HepG2 (cell line): ENCODE results near the gene SCAPER. TPM values are rescaled to one million over a fixed set of nuclear protein-coding genes. Genes with fewer than 3 reads are reported as not detected.

Experiments used
- ATAC-seq: fragments of 200-7000 bp; cut with Tn5 transposase; 3 replicates; pipeline ENCODE4 v1.9.1; 2020; ENCODE audit warnings: mild to moderate bottlenecking, moderate library complexity
- BruUV-seq: library from RNA; stranded (reverse); fragments of 400-500 nt; replicated peaks from 2 replicates; lab custom pipeline; 2021; lab: Mats Ljungman, UMichigan
- CTCF ChIA-PET: fragments of 300-600 bp; formaldehyde crosslinking; extraction: SDS; loops from one replicate; lab custom pipeline; 2021; ENCODE audit warnings: low total read pairs, inconsistent platforms, low intra/inter-chr PET ratio; lab: Yijun Ruan, JAX
- POLR2A ChIA-PET: fragments of 350-600 bp; sonication (Branson Sonifier 250); formaldehyde crosslinking; loops from one replicate; lab custom pipeline; 2020; ENCODE audit warnings: antibody characterized with exemption, inconsistent platforms; lab: Yijun Ruan, JAX
- DNase-seq: peaks from one replicate; pipeline ENCODE4 v3.0.0-alpha.2; 2015; ENCODE audit warnings: low spot score
- FAIRE-seq: peaks from 3 replicates; lab custom pipeline; 2011; peaks lifted over from hg19 to GRCh38; lab: Jason Lieb, UNC
- H2AFZ ChIP-seq: one replicate; pipeline ENCODE4 v1.6.1; 2011; ENCODE audit warnings: low read length, inconsistent platforms
- H3K27ac ChIP-seq: fragments of 300-600 bp; 3 replicates; pipeline ENCODE4 v1.8.0; 2011; ENCODE audit warnings: mixed run types, mild to moderate bottlenecking, mixed read lengths, low read length, inconsistent platforms; ENCODE audit not compliant: insufficient read depth; ENCODE audit errors: extremely low read length
- H3K27me3 ChIP-seq, 2 experiments: fragments of 200-600 bp in 1 of 2; 2 replicates in 1 of 2; 3 replicates in 1 of 2; pipeline versions ENCODE4 v1.6.0 to v1.8.0; 2011; ENCODE audit warnings: low read length in 2 of 2, mild to moderate bottlenecking in 2 of 2, moderate library complexity in 2 of 2, inconsistent platforms in 1 of 2; ENCODE audit not compliant: insufficient read depth in 2 of 2, control insufficient read depth in 1 of 2
- H3K36me3 ChIP-seq, 2 experiments: fragments of 200-600 bp in 1 of 2; replicated peaks in 1 of 2; 2 replicates in 1 of 2; 3 replicates in 1 of 2; pipeline versions ENCODE4 v1.5.1 to v1.8.0; 2011; ENCODE audit warnings: low read length in 2 of 2, inconsistent platforms in 1 of 2; ENCODE audit not compliant: insufficient read depth in 2 of 2, control insufficient read depth in 1 of 2
- H3K4me1 ChIP-seq: 2 replicates; pipeline ENCODE4 v1.5.1; 2012; ENCODE audit warnings: low read length, inconsistent platforms; ENCODE audit not compliant: insufficient read depth
- H3K4me2 ChIP-seq: 2 replicates; pipeline ENCODE4 v1.6.0; 2011; ENCODE audit warnings: low read depth, low read length, inconsistent platforms
- H3K4me3 ChIP-seq, 3 experiments: fragments of 200-600 bp in 1 of 3; sonication (generic), shearing (Covaris generic) in 1 of 3; replicated peaks in 1 of 3; 2 replicates each; pipeline ENCODE4 v1.5.1; 2011 to 2016; ENCODE audit warnings: low read length in 3 of 3, inconsistent platforms in 2 of 3, low read depth in 2 of 3, mild to moderate bottlenecking in 2 of 3, control low read depth in 1 of 3, mixed read lengths in 1 of 3; ENCODE audit not compliant: insufficient read depth in 1 of 3
- H3K79me2 ChIP-seq: one replicate; pipeline ENCODE4 v1.6.1; 2011; ENCODE audit warnings: low read length, inconsistent platforms; ENCODE audit not compliant: insufficient read depth
- H3K9ac ChIP-seq: 2 replicates; pipeline ENCODE4 v1.6.0; 2011; ENCODE audit warnings: mild to moderate bottlenecking, low read depth, low read length, inconsistent platforms; ENCODE audit not compliant: insufficient read depth
- H3K9me3 ChIP-seq: 2 replicates; pipeline ENCODE4 v1.5.1; 2012; ENCODE audit warnings: mild to moderate bottlenecking, low read length
- H4K20me1 ChIP-seq: 2 replicates; pipeline ENCODE4 v1.6.0; 2011; ENCODE audit warnings: inconsistent platforms, mild to moderate bottlenecking, low read length, moderate library complexity; ENCODE audit not compliant: insufficient read depth
- PRMT3 ChIP-seq: sonication (generic); formaldehyde crosslinking; IDR thresholded peaks from 2 replicates; pipeline ENCODE4 v1.8.1; 2022; ENCODE audit warnings: low read depth, mild to moderate bottlenecking, moderate library complexity, missing genetic modification reagents, borderline replicate concordance
- SMC3 ChIP-seq: IDR thresholded peaks from 2 replicates; pipeline ENCODE4 v1.6.1; 2011; ENCODE audit warnings: low read length, improper control_type of control experiment
- STAG1 ChIP-seq: sonication (generic); formaldehyde crosslinking; IDR thresholded peaks from 2 replicates; pipeline ENCODE4 v1.4.0; 2020; ENCODE audit warnings: missing genetic modification reagents
- SYNCRIP ChIP-seq: fragments of 200-400 bp; formaldehyde crosslinking; IDR thresholded peaks from 2 replicates; pipeline ENCODE4 v1.6.1; 2018; ENCODE audit warnings: mild to moderate bottlenecking, low read depth, low read length; ENCODE audit not compliant: insufficient read depth
- TAF1 ChIP-seq: sonication (generic); formaldehyde crosslinking; IDR thresholded peaks from 2 replicates; pipeline ENCODE4 v1.4.0; 2020; ENCODE audit warnings: missing genetic modification reagents
- YEATS4 ChIP-seq: sonication (generic); formaldehyde crosslinking; IDR thresholded peaks from 2 replicates; pipeline ENCODE4 v1.4.0; 2020; ENCODE audit warnings: missing genetic modification reagents, borderline replicate concordance
- ZSCAN25 ChIP-seq: sonication (generic); formaldehyde crosslinking; IDR thresholded peaks from 2 replicates; pipeline ENCODE4 v1.8.0; 2022; ENCODE audit warnings: mild to moderate bottlenecking, missing genetic modification reagents
- ZSCAN30 ChIP-seq: sonication (generic); formaldehyde crosslinking; IDR thresholded peaks from 2 replicates; pipeline ENCODE4 v1.5.0; 2020; ENCODE audit warnings: mild to moderate bottlenecking, missing genetic modification reagents
- ZZZ3 ChIP-seq: sonication (generic); formaldehyde crosslinking; IDR thresholded peaks from 2 replicates; pipeline ENCODE4 v1.4.0; 2020; ENCODE audit warnings: missing genetic modification reagents, mild to moderate bottlenecking, borderline replicate concordance
- in situ Hi-C: cut with HindIII; loops from 2 replicates; pipeline ENCODE4 v1.10.0; 2017; ENCODE audit warnings: low pct_unique_long_range_greater_than_20kb; ENCODE audit not compliant: extremely low pct_ligation_motif_present
- intact Hi-C: fragments of 100-400 bp; cut with micrococcal nuclease; formaldehyde crosslinking; loops from one replicate; pipeline ENCODE4 v1.10.0; 2022; ENCODE audit not compliant: unreplicated experiment
- polyA plus RNA-seq, 8 experiments: library from polyadenylated mRNA; depleted of rRNA in 3 of 8; stranded (reverse) in 7 of 8; unstranded in 1 of 8; fragments of >200 nt; fragmentation: Illumina TruSeq in 4 of 8; extraction: Trizol in 4 of 8; gene quantifications; 2 replicates each; pipeline versions ENCODE4 v1.2.1 to v1.2.3, GENCODE V29; 2011 to 2016; ENCODE audit warnings: low read depth in 4 of 8, missing spikeins in 1 of 8, mixed read lengths in 1 of 8; ENCODE audit not compliant: insufficient read depth in 1 of 8
- total RNA-seq, 5 experiments: library from RNA; depleted of rRNA; stranded (reverse); fragments of >200 nt; fragmentation: Illumina TruSeq; extraction: Trizol; gene quantifications; 2 replicates each; pipeline ENCODE4 v1.2.3, GENCODE V29; 2016; ENCODE audit warnings: low read depth in 1 of 5
- TF ChIP-seq, protein P1 (sequence below): sonication (generic); formaldehyde crosslinking; IDR thresholded peaks from 2 replicates; pipeline ENCODE4 v1.4.0; 2020; ENCODE audit warnings: mild to moderate bottlenecking, missing genetic modification reagents, borderline replicate concordance
- TF ChIP-seq, protein P2 (sequence below): sonication (generic); formaldehyde crosslinking; IDR thresholded peaks from 2 replicates; pipeline ENCODE4 v1.5.0; 2020; ENCODE audit warnings: mild to moderate bottlenecking, missing genetic modification reagents, moderate library complexity
- TF ChIP-seq, protein P3 (sequence below): sonication (generic); formaldehyde crosslinking; IDR thresholded peaks from 2 replicates; pipeline ENCODE4 v1.4.0; 2020; ENCODE audit warnings: mild to moderate bottlenecking, missing genetic modification reagents
- TF ChIP-seq, protein P4 (sequence below): sonication (generic); formaldehyde crosslinking; IDR thresholded peaks from 2 replicates; pipeline ENCODE4 v1.4.0; 2020; ENCODE audit warnings: missing genetic modification reagents

SCAPER gene
- total and polyA plus RNA-seq, 2 of the 13 experiments (the other 11 are each of a cell fraction or from before 2014, with no cell fraction given) = 4.3 to 10.5 TPM

DNA sequence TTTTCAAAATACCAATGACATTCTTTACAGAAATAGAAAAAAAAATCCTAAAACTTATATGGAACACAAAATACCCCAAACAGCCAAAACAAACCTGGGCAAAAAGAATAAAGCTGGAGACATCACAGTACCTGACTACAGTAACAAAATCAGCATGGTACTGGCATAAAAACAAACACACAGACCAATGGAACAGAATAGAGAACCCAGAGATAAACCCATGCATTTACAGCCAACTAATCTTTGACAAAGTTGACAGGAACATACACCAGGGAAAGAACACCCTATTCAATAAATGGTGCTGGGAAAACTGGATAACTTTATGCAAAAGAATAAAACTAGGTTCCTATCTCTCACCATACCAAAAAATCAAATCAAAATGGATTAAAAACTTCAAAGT lies 36.4 kb downstream of the SCAPER start (continued):
- TF ChIP-seq, protein P1, sequence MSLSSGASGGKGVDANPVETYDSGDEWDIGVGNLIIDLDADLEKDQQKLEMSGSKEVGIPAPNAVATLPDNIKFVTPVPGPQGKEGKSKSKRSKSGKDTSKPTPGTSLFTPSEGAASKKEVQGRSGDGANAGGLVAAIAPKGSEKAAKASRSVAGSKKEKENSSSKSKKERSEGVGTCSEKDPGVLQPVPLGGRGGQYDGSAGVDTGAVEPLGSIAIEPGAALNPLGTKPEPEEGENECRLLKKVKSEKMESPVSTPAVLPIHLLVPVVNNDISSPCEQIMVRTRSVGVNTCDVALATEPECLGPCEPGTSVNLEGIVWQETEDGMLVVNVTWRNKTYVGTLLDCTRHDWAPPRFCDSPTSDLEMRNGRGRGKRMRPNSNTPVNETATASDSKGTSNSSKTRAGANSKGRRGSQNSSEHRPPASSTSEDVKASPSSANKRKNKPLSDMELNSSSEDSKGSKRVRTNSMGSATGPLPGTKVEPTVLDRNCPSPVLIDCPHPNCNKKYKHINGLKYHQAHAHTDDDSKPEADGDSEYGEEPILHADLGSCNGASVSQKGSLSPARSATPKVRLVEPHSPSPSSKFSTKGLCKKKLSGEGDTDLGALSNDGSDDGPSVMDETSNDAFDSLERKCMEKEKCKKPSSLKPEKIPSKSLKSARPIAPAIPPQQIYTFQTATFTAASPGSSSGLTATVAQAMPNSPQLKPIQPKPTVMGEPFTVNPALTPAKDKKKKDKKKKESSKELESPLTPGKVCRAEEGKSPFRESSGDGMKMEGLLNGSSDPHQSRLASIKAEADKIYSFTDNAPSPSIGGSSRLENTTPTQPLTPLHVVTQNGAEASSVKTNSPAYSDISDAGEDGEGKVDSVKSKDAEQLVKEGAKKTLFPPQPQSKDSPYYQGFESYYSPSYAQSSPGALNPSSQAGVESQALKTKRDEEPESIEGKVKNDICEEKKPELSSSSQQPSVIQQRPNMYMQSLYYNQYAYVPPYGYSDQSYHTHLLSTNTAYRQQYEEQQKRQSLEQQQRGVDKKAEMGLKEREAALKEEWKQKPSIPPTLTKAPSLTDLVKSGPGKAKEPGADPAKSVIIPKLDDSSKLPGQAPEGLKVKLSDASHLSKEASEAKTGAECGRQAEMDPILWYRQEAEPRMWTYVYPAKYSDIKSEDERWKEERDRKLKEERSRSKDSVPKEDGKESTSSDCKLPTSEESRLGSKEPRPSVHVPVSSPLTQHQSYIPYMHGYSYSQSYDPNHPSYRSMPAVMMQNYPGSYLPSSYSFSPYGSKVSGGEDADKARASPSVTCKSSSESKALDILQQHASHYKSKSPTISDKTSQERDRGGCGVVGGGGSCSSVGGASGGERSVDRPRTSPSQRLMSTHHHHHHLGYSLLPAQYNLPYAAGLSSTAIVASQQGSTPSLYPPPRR (CRISPR knock-in tag) = no peak
- TF ChIP-seq ZSCAN30 (CRISPR knock-in tag) = no peak

DNA sequence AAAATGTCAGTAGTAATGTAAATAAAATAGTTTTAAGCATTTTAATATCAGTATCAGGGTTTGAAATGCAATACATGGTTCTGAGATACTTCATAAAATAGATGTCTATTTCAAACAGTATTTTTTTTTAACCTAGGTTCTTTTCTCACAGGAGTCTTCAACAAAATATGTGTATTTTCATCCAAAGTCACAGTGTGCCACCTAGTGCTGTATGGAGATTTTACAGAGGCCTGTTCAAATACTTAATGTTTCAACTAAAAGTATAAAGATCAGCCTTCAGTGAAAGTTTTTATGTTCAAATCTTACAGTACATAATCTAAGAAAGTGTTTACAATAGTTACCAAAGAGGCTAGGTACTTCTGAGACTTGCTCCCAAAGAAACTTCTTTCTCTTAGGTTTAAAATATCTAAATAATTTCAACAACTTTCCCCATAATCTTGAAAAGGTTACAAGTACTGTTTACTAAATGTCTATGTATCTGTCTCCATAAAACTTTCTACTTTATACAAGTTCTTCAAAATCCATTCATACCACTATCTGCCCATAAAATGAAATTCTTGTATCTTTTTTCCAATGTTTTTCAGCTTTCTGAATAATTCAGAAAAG lies 38.3 kb downstream of the SCAPER start:
- no peak overlapping the region for H3K4me2 ChIP-seq
- CTCF ChIA-PET = interaction anchor here (1.2 kb wide), 1 partner anchor 719 kb away, joined by 5 read pairs; no protein-coding TSS in a partner anchor
- no peaks in the 10 kb centered on the region for H3K36me3 ChIP-seq
- no peaks in the 10 kb centered on the region for H3K79me2 ChIP-seq
- no TSS peak for BruUV-seq
- 0 out of 2 replicates have a peak, but pooled peaks cover 3% of the 10 kb centered on the region for H4K20me1 ChIP-seq
- H3K27ac ChIP-seq = no peak overlapping the region
- no peaks in the 10 kb centered on the region for H3K4me1 ChIP-seq
- in situ Hi-C loops = loop anchor here (10.0 kb wide), 1 partner anchor 672 kb away; no protein-coding TSS in a partner anchor
- H3K9ac ChIP-seq = no peak overlapping the region
- no peaks in the 10 kb centered on the region for H3K9me3 ChIP-seq
- H3K4me3 ChIP-seq = no peak overlapping the region
- no peaks in the 10 kb centered on the region for H3K27me3 ChIP-seq
- no peak for ATAC-seq
- FAIRE-seq = no peak
- intact Hi-C loops = loop anchor here (1.0 to 10.0 kb wide), 3 partner anchors 242 to 677 kb away; partner anchors contain the start of gene ISL2
- H2AFZ ChIP-seq = no peak overlapping the region
- peak; percentile 34 for DNase-seq
- POLR2A ChIA-PET = no interaction called here
- TF ChIP-seq ZZZ3 (CRISPR knock-in tag) = no peak
- TF ChIP-seq, protein P2, sequence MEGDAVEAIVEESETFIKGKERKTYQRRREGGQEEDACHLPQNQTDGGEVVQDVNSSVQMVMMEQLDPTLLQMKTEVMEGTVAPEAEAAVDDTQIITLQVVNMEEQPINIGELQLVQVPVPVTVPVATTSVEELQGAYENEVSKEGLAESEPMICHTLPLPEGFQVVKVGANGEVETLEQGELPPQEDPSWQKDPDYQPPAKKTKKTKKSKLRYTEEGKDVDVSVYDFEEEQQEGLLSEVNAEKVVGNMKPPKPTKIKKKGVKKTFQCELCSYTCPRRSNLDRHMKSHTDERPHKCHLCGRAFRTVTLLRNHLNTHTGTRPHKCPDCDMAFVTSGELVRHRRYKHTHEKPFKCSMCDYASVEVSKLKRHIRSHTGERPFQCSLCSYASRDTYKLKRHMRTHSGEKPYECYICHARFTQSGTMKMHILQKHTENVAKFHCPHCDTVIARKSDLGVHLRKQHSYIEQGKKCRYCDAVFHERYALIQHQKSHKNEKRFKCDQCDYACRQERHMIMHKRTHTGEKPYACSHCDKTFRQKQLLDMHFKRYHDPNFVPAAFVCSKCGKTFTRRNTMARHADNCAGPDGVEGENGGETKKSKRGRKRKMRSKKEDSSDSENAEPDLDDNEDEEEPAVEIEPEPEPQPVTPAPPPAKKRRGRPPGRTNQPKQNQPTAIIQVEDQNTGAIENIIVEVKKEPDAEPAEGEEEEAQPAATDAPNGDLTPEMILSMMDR (CRISPR knock-in tag) = peak; percentile 51
- TF ChIP-seq, protein P3, sequence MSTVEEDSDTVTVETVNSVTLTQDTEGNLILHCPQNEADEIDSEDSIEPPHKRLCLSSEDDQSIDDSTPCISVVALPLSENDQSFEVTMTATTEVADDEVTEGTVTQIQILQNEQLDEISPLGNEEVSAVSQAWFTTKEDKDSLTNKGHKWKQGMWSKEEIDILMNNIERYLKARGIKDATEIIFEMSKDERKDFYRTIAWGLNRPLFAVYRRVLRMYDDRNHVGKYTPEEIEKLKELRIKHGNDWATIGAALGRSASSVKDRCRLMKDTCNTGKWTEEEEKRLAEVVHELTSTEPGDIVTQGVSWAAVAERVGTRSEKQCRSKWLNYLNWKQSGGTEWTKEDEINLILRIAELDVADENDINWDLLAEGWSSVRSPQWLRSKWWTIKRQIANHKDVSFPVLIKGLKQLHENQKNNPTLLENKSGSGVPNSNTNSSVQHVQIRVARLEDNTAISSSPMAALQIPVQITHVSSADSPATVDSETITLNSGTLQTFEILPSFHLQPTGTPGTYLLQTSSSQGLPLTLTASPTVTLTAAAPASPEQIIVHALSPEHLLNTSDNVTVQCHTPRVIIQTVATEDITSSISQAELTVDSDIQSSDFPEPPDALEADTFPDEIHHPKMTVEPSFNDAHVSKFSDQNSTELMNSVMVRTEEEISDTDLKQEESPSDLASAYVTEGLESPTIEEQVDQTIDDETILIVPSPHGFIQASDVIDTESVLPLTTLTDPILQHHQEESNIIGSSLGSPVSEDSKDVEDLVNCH (CRISPR knock-in tag) = no peak
- TF ChIP-seq, protein P4, sequence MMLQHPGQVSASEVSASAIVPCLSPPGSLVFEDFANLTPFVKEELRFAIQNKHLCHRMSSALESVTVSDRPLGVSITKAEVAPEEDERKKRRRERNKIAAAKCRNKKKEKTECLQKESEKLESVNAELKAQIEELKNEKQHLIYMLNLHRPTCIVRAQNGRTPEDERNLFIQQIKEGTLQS (CRISPR knock-in tag) = no peak
- TF ChIP-seq ZSCAN25 (CRISPR knock-in tag) = no peak
- TF ChIP-seq YEATS4 (CRISPR knock-in tag) = no peak
- no peak for TF ChIP-seq PRMT3 (CRISPR knock-in tag)
- peak; percentile 36 for TF ChIP-seq SMC3
- TF ChIP-seq SYNCRIP = no peak
- no peak for TF ChIP-seq TAF1 (CRISPR knock-in tag)
- peak; percentile 71 for TF ChIP-seq STAG1 (CRISPR knock-in tag)
